ENCODE measurements around the gene EIF4H. TPM values are rescaled to one million over a fixed set of nuclear protein-coding genes. Genes with fewer than 3 reads are reported as not detected.

Gene EIF4H
- total RNA-seq, 1 donor from 2014 or later, result 361 TPM

DNA sequence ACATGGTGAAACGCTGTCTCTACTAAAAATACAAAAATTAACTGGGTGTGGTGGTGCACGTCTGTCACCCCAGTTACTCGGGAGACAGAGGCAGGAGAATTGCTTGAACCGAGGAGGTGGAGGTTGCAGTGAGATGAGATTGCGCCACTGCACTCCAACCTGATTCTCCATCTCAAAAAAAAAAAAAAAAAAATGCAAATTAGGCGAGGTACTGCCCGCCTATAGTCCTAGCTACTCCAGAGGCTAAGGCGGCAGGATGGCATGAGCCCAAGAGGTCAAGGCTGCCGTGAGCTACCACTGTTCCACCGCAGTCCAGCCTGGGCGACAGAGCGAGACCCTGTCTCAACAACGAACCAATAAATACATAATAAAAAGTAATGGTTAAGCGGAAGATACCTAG lies 1.1 kb upstream of the EIF4H start:
- H3K36me3 Mint-ChIP-seq (ENCODE audit: low read depth, unreplicated experiment), result peaks cover 9% of the 10 kb centered on the region
- peaks cover 13% of the 10 kb centered on the region for H3K4me1 Mint-ChIP-seq (ENCODE audit: low read depth, unreplicated experiment)
- peaks cover 35% of the 10 kb centered on the region for H4K20me1 ChIP-seq (ENCODE audit: insufficient read depth, low read length)
- no peak overlapping the region for H2AFZ ChIP-seq (ENCODE audit: low read depth, low read length)
- no peaks in the 10 kb centered on the region for H3K27me3 Mint-ChIP-seq (ENCODE audit: low read depth, unreplicated experiment)
- no peaks in the 10 kb centered on the region for H3K27me3 ChIP-seq (ENCODE audit: insufficient read depth, low read length)
- DNase-seq (ENCODE audit: low read depth) (no peak), FAIRE-seq (no peak)
- H3K79me2 ChIP-seq (ENCODE audit: insufficient read depth, low read length), result peaks cover 51% of the 10 kb centered on the region
- peak overlapping the region; percentile 91 for H3K4me3 ChIP-seq (ENCODE audit: insufficient read depth, low read depth, low read length)
- TF ChIP-seq, protein P1, sequence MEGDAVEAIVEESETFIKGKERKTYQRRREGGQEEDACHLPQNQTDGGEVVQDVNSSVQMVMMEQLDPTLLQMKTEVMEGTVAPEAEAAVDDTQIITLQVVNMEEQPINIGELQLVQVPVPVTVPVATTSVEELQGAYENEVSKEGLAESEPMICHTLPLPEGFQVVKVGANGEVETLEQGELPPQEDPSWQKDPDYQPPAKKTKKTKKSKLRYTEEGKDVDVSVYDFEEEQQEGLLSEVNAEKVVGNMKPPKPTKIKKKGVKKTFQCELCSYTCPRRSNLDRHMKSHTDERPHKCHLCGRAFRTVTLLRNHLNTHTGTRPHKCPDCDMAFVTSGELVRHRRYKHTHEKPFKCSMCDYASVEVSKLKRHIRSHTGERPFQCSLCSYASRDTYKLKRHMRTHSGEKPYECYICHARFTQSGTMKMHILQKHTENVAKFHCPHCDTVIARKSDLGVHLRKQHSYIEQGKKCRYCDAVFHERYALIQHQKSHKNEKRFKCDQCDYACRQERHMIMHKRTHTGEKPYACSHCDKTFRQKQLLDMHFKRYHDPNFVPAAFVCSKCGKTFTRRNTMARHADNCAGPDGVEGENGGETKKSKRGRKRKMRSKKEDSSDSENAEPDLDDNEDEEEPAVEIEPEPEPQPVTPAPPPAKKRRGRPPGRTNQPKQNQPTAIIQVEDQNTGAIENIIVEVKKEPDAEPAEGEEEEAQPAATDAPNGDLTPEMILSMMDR (IDR thresholded peaks at IDR 0.05; ENCODE audit: insufficient read depth, low read depth, low read length), result no peak
- no peak for TF ChIP-seq EZH2 (IDR thresholded peaks at IDR 0.05; ENCODE audit: insufficient read depth, low read length)
- H3K9me3 Mint-ChIP-seq (ENCODE audit: unreplicated experiment), result no peaks in the 10 kb centered on the region
- H3K4me2 ChIP-seq (ENCODE audit: low read length), result peak overlapping the region; percentile 95
- H3K9me3 ChIP-seq (ENCODE audit: insufficient read depth, low read depth, low read length), result no peaks in the 10 kb centered on the region
- peaks cover 28% of the 10 kb centered on the region for H3K4me1 ChIP-seq (ENCODE audit: insufficient read depth, low read length)
- peak overlapping the region; percentile 87 for H3K4me3 Mint-ChIP-seq (ENCODE audit: unreplicated experiment)
- peak overlapping the region; percentile 75 for H3K27ac Mint-ChIP-seq (ENCODE audit: unreplicated experiment)
- no peak overlapping the region for H3K27ac ChIP-seq (ENCODE audit: low read depth, low read length)
- peak overlapping the region; percentile 98 for H3K9ac ChIP-seq (ENCODE audit: low read length)
- peaks cover 13% of the 10 kb centered on the region for H3K36me3 ChIP-seq (ENCODE audit: insufficient read depth, low read length)

GRCh38 chr7:74173491-74173865 lies 678 bp upstream of the EIF4H start:
- Histone ChIP-seq H3K9me3 (ENCODE audit: insufficient read depth, low read depth, low read length) (no peaks in the 10 kb centered on the region), H3K27ac (ENCODE audit: low read depth, low read length) (peak overlapping the region; percentile 92), H3K4me2 (ENCODE audit: low read length) (peak overlapping the region; percentile 95), H3K79me2 (ENCODE audit: insufficient read depth, low read length) (peaks cover 55% of the 10 kb centered on the region), H3K36me3 (ENCODE audit: insufficient read depth, low read length) (peaks cover 13% of the 10 kb centered on the region), H4K20me1 (ENCODE audit: insufficient read depth, low read length) (peaks cover 39% of the 10 kb centered on the region), H3K27me3 (ENCODE audit: insufficient read depth, low read length) (no peaks in the 10 kb centered on the region), H3K9ac (ENCODE audit: low read length) (peak overlapping the region; percentile 98), H3K4me3 (ENCODE audit: insufficient read depth, low read depth, low read length) (peak overlapping the region; percentile 91), H3K4me1 (ENCODE audit: insufficient read depth, low read length) (peaks cover 32% of the 10 kb centered on the region), H2AFZ (ENCODE audit: low read depth, low read length) (peak overlapping the region; percentile 94)
- H3K4me3 Mint-ChIP-seq (ENCODE audit: unreplicated experiment), result peak overlapping the region; percentile 87
- DNase-seq (ENCODE audit: low read depth), result no peak
- H3K9me3 Mint-ChIP-seq (ENCODE audit: unreplicated experiment), result no peaks in the 10 kb centered on the region
- TF ChIP-seq, protein P1 (IDR thresholded peaks at IDR 0.05; ENCODE audit: insufficient read depth, low read depth, low read length), result no peak
- TF ChIP-seq EZH2 (IDR thresholded peaks at IDR 0.05; ENCODE audit: insufficient read depth, low read length), result no peak
- peaks cover 9% of the 10 kb centered on the region for H3K36me3 Mint-ChIP-seq (ENCODE audit: low read depth, unreplicated experiment)
- H3K4me1 Mint-ChIP-seq (ENCODE audit: low read depth, unreplicated experiment), result peaks cover 14% of the 10 kb centered on the region
- no peak for FAIRE-seq
- no peaks in the 10 kb centered on the region for H3K27me3 Mint-ChIP-seq (ENCODE audit: low read depth, unreplicated experiment)
- H3K27ac Mint-ChIP-seq (ENCODE audit: unreplicated experiment), result peak overlapping the region; percentile 58

- no peak for FAIRE-seq
- peaks cover 13% of the 10 kb centered on the region for H3K36me3 ChIP-seq (ENCODE audit: insufficient read depth, low read length)
- Mint-ChIP-seq H3K4me3 (ENCODE audit: unreplicated experiment) (peak overlapping the region; percentile 85), H3K27me3 (ENCODE audit: low read depth, unreplicated experiment) (no peaks in the 10 kb centered on the region), H3K9me3 (ENCODE audit: unreplicated experiment) (no peaks in the 10 kb centered on the region), H3K27ac (ENCODE audit: unreplicated experiment) (peak overlapping the region; percentile 90), H3K4me1 (ENCODE audit: low read depth, unreplicated experiment) (peaks cover 19% of the 10 kb centered on the region), H3K36me3 (ENCODE audit: low read depth, unreplicated experiment) (peaks cover 15% of the 10 kb centered on the region)
- no peak for TF ChIP-seq EZH2 (IDR thresholded peaks at IDR 0.05; ENCODE audit: insufficient read depth, low read length)
- TF ChIP-seq, protein P1 (IDR thresholded peaks at IDR 0.05; ENCODE audit: insufficient read depth, low read depth, low read length), result no peak
- H3K79me2 ChIP-seq (ENCODE audit: insufficient read depth, low read length), result peaks cover 66% of the 10 kb centered on the region
- peak overlapping the region; percentile 92 for H3K27ac ChIP-seq (ENCODE audit: low read depth, low read length)
- H3K9ac ChIP-seq (ENCODE audit: low read length), result peak overlapping the region; percentile 98
- H3K9me3 ChIP-seq (ENCODE audit: insufficient read depth, low read depth, low read length), result no peaks in the 10 kb centered on the region
- H3K4me2 ChIP-seq (ENCODE audit: low read length), result peak overlapping the region; percentile 95
- H3K4me1 ChIP-seq (ENCODE audit: insufficient read depth, low read length), result peaks cover 38% of the 10 kb centered on the region
- H2AFZ ChIP-seq (ENCODE audit: low read depth, low read length), result no peak overlapping the region
- H3K27me3 ChIP-seq (ENCODE audit: insufficient read depth, low read length), result no peaks in the 10 kb centered on the region
- H3K4me3 ChIP-seq (ENCODE audit: insufficient read depth, low read depth, low read length), result peak overlapping the region; percentile 91
- DNase-seq (ENCODE audit: low read depth), result peak; percentile 61
- H4K20me1 ChIP-seq (ENCODE audit: insufficient read depth, low read length), result peaks cover 51% of the 10 kb centered on the region
Measured at GRCh38 chr7:74174606-74175082, 488 bp downstream of the EIF4H start.
